ENCODE results near the gene TRIM45.

TRIM45 gene

GRCh38 chr1:117138106-117138505 lies 16.6 kb upstream of the TRIM45 start:
- H3K9ac ChIP-seq: no peak overlapping the region
- no peaks in the 10 kb centered on the region for H3K4me1 ChIP-seq (ENCODE audit: low read depth, poor library complexity, severe bottlenecking)
- H3K79me2 ChIP-seq (ENCODE audit: insufficient read depth, low read depth): no peaks in the 10 kb centered on the region
- H3K27me3 ChIP-seq (ENCODE audit: insufficient read depth, low read depth): no peaks in the 10 kb centered on the region
- no peak overlapping the region for H3K27ac ChIP-seq
- H2AFZ ChIP-seq (ENCODE audit: low read depth): no peak overlapping the region
- H4K20me1 ChIP-seq (ENCODE audit: insufficient read depth): no peaks in the 10 kb centered on the region
- no peak for TF ChIP-seq CTCF (conservative IDR thresholded peaks at IDR 0.05; ENCODE audit: low read depth, low read length)
- H3K4me2 ChIP-seq: no peak overlapping the region
- no peak overlapping the region for H3K4me3 ChIP-seq (IDR thresholded peaks at IDR 0.05; ENCODE audit: insufficient read depth, low read depth, low read length)
- no peaks in the 10 kb centered on the region for H3K36me3 ChIP-seq (ENCODE audit: insufficient read depth)

DNA sequence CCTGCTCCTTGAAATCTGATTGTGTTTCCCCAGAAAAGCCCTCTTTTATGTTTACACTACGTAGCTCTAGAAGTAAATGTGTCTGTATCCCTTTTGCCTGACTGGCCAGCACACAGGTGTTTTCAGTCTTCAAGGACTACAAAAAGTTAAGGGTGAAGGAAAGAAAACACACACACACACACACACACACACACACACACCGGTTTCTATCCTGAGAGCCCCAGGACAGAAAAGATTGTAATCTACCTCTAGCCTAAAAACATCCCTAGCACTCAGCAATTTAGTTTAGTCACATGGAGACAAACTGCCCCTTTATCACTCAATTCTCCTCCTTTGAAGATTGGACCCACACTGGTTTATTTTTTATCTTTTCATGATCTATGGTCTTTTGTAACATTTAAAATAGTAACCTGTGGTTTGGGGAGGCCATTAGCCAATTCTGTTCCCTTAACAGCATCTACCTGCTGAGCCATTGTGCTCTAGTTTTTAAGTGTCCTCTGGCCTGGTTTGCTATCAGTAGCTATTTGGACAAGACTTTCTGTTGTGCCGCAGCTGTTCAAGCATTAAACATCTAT lies 15.8 kb upstream of the TRIM45 start:
- Histone ChIP-seq H2AFZ (ENCODE audit: low read depth) (no peak overlapping the region), H3K79me2 (ENCODE audit: insufficient read depth, low read depth) (no peaks in the 10 kb centered on the region), H3K9ac (no peak overlapping the region), H3K27me3 (ENCODE audit: insufficient read depth, low read depth) (no peaks in the 10 kb centered on the region), H3K4me3 (IDR thresholded peaks at IDR 0.05; ENCODE audit: insufficient read depth, low read depth, low read length) (no peak overlapping the region), H3K27ac (no peak overlapping the region), H3K4me1 (ENCODE audit: low read depth, poor library complexity, severe bottlenecking) (no peaks in the 10 kb centered on the region), H4K20me1 (ENCODE audit: insufficient read depth) (no peaks in the 10 kb centered on the region), H3K4me2 (no peak overlapping the region), H3K36me3 (ENCODE audit: insufficient read depth) (no peaks in the 10 kb centered on the region)
- TF ChIP-seq CTCF (conservative IDR thresholded peaks at IDR 0.05; ENCODE audit: low read depth, low read length): no peak

DNA sequence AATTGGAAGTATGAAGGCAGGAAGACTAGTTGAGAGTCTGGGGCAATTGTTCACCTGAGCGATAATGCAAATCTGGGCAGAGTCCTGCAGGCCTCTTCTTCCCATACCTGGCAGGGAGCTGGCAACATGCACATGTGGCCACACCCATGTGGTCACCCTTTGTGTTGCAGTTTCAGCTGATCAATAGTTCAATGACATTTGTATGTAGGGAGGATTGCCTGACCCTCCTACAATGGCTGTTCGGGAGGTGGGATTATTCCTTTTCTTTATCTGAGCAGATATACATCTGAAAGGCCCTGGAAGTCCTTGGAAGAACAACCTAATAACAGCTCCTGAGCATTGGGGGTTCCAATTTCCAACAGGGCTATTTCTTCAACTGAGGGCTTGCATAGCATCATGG lies 15.2 kb upstream of the TRIM45 start:
- Histone ChIP-seq H3K9ac (no peak overlapping the region), H3K4me3 (IDR thresholded peaks at IDR 0.05; ENCODE audit: insufficient read depth, low read depth, low read length) (no peak overlapping the region), H3K27me3 (ENCODE audit: insufficient read depth, low read depth) (no peaks in the 10 kb centered on the region), H3K4me2 (no peak overlapping the region), H3K4me1 (ENCODE audit: low read depth, poor library complexity, severe bottlenecking) (no peaks in the 10 kb centered on the region), H4K20me1 (ENCODE audit: insufficient read depth) (no peaks in the 10 kb centered on the region), H2AFZ (ENCODE audit: low read depth) (no peak overlapping the region), H3K36me3 (ENCODE audit: insufficient read depth) (no peaks in the 10 kb centered on the region), H3K79me2 (ENCODE audit: insufficient read depth, low read depth) (no peaks in the 10 kb centered on the region), H3K27ac (no peak overlapping the region)
- TF ChIP-seq CTCF (conservative IDR thresholded peaks at IDR 0.05; ENCODE audit: low read depth, low read length): no peak

- Histone ChIP-seq H3K9ac (no peak overlapping the region), H3K27me3 (ENCODE audit: insufficient read depth, low read depth) (no peaks in the 10 kb centered on the region), H2AFZ (ENCODE audit: low read depth) (no peak overlapping the region), H4K20me1 (ENCODE audit: insufficient read depth) (no peaks in the 10 kb centered on the region), H3K27ac (no peak overlapping the region), H3K4me2 (no peak overlapping the region), H3K4me1 (ENCODE audit: low read depth, poor library complexity, severe bottlenecking) (no peaks in the 10 kb centered on the region), H3K79me2 (ENCODE audit: insufficient read depth, low read depth) (no peaks in the 10 kb centered on the region), H3K4me3 (IDR thresholded peaks at IDR 0.05; ENCODE audit: insufficient read depth, low read depth, low read length) (no peak overlapping the region), H3K36me3 (ENCODE audit: insufficient read depth) (no peaks in the 10 kb centered on the region)
- no peak for TF ChIP-seq CTCF (conservative IDR thresholded peaks at IDR 0.05; ENCODE audit: low read depth, low read length)
Measured at GRCh38 chr1:117135329-117135728, 13.8 kb upstream of the TRIM45 start.
